ENCODE data around the gene HERPUD1. TPM values are rescaled to one million over a fixed set of nuclear protein-coding genes. Genes with fewer than 3 reads are reported as not detected.

The HERPUD1 gene
- total and polyA plus RNA-seq, 2 of the 13 experiments (the other 11 are each of a cell fraction or from before 2014, with no cell fraction given) = 96.2 to 323 TPM

- intact Hi-C loops (cut with micrococcal nuclease; ENCODE audit: unreplicated experiment) = no loop called here
- no peaks in the 10 kb centered on the region for H3K79me2 ChIP-seq (ENCODE audit: insufficient read depth, low read length)
- no peak within 1 kb of the TSS for H3K27ac ChIP-seq (ENCODE audit: extremely low read length, insufficient read depth, low read length)
- no peaks in the 10 kb centered on the region for H3K36me3 ChIP-seq (replicated peaks in 1 of 2; ENCODE audit: control insufficient read depth in 1 of 2, insufficient read depth in 2 of 2, low read length in 2 of 2)
- H3K4me3 ChIP-seq (replicated peaks in 1 of 3; ENCODE audit: insufficient read depth in 1 of 3, low read depth in 2 of 3, low read length in 3 of 3) = peak within 1 kb of the TSS in 1 of 3 experiments; percentile 12; a peak in 1 of 6 replicates
- TF ChIP-seq NRL (CRISPR knock-in tag; IDR thresholded peaks at IDR 0.05; ENCODE audit: borderline replicate concordance) (peak; percentile 63; the same call in 1 of the 2 replicates), ZBTB34 (CRISPR knock-in tag; IDR thresholded peaks at IDR 0.05) (no peak), ZNF687 (CRISPR knock-in tag; IDR thresholded peaks at IDR 0.05) (peak; percentile 44; the same call in 1 of the 2 replicates), ZBED4 (CRISPR knock-in tag; IDR thresholded peaks at IDR 0.05; ENCODE audit: borderline replicate concordance) (no peak), HNRNPL (IDR thresholded peaks at IDR 0.05; ENCODE audit: low read depth, low read length) (0 out of 2 replicates have a peak, but pooled peaks have one; percentile 33)
- POLR2A ChIA-PET = interaction anchor here (1.0 to 1.5 kb wide), 2 partner anchors 17 to 411 kb away, joined by 3 read pairs; partner anchors contain the start of gene CX3CL1
- H4K20me1 ChIP-seq (ENCODE audit: insufficient read depth, low read length) = no peaks in the 10 kb centered on the region
- H3K4me1 ChIP-seq (ENCODE audit: insufficient read depth, low read length) = peaks cover 62% of the 10 kb centered on the region
- DNase-seq (ENCODE audit: low spot score) (no peak), ATAC-seq (peak; percentile 10), FAIRE-seq (no peak)
- H3K4me2 ChIP-seq (ENCODE audit: low read depth, low read length) = peak within 1 kb of the TSS; percentile 41
- CTCF ChIA-PET (ENCODE audit: low intra/inter-chr PET ratio, low total read pairs) = no interaction called here
- in situ Hi-C loops (cut with HindIII; ENCODE audit: extremely low pct_ligation_motif_present, low pct_unique_long_range_greater_than_20kb) = no loop called here
- H3K9me3 ChIP-seq (ENCODE audit: low read length) = no peaks in the 10 kb centered on the region
- no peak within 1 kb of the TSS for H3K9ac ChIP-seq (ENCODE audit: insufficient read depth, low read depth, low read length)
- H3K27me3 ChIP-seq (ENCODE audit: control insufficient read depth in 1 of 2, insufficient read depth in 2 of 2, low read length in 2 of 2) = peaks cover 6 to 22% of the 10 kb centered on the region in 2 experiments; a peak in 4 of 5 replicates
- no peak within 1 kb of the TSS for H2AFZ ChIP-seq (ENCODE audit: low read length)
- WGBS (ENCODE audit: low lambda C conversion rate) = 29% methylated on average over 12 of the region's 12 CpGs
- no TSS peak for BruUV-seq (replicated peaks)
Observed at GRCh38 chr16:56961851-56962281, 29.9 kb downstream of the HERPUD1 start, which contains the start of gene CETP. CETP (plus strand) TSS chr16:56961950; CDS start chr16:56961980, 30 bp downstream.
